HG03342 (cell line): ENCODE measurements around the gene TMEM116.
"Not testable (repeated sequence)": the region's sequence is repeated elsewhere in the genome, so short reads cannot be mapped to it uniquely, and the experiment has no call there.

ENCODE experiments used
- ATAC-seq: cut with Tn5 transposase; IDR thresholded peaks from one replicate; pipeline ENCODE4 v1.9.1; 2021; ENCODE audit warnings: mild to moderate bottlenecking, moderate library complexity; ENCODE audit not compliant: unreplicated experiment

Gene TMEM116

GRCh38 chr12:112012775-112013600 is at the start of gene TMEM116, which contains the start of gene ERP29:
TMEM116 (minus strand) TSS chr12:112013165; CDS start chr12:112005270, 7,895 bp downstream.
ERP29 (plus strand) TSS chr12:112013426; CDS start chr12:112013466, 40 bp downstream.
- peak; percentile 66 for ATAC-seq

- no peak for ATAC-seq
Measured at GRCh38 chr12:112061137-112061536, 48.2 kb upstream of the TMEM116 start.

DNA sequence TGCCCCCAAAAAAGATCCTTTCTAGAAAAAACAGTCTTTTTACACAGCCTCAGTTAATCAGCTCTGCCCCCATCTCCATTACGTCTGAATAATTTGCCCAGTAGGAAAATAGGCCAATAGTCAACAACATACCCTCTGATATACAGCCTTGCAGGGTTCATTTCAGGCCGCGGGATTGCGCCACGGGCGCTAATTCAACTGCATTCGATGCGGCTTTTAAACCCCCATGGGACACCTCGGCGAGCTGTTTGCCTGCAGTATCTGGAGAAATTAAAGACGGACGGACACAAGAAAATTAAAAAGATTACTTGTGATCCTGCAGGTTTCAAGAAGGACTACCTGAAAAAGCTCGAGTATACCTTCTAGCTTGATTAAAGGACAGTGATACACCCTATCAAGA is 36.4 kb upstream of the TMEM116 start:
- ATAC-seq = no peak

- no peak for ATAC-seq
Measured at GRCh38 chr12:112046003-112046402, 33.0 kb upstream of the TMEM116 start.

GRCh38 chr12:112036614-112037013 is 23.6 kb upstream of the TMEM116 start:
- not testable (repeated sequence) for ATAC-seq

- no peak for ATAC-seq
Measured at GRCh38 chr12:112035219-112035785, 22.3 kb upstream of the TMEM116 start.

DNA sequence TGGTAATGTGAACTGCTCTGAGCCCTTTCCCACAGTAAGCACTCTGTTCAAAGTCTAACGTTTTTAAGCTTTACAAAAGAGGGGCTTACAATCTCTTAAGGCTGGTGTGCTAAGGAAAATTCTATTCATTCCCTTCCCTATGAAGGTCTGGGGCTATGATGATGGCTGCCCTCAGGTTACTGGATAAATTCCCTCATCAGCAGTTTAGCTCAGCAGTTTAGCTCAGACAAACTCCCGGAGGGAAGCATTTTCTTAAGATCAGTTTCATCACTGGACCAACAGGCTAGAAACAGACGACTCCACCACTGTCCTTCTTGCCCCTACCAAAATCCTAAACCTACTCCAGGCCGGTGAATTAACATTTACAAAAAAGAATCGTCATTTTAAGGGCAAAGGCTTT is 19.3 kb upstream of the TMEM116 start:
- no peak for ATAC-seq

GRCh38 chr12:112031472-112031871 is 18.5 kb upstream of the TMEM116 start:
- no peak for ATAC-seq

DNA sequence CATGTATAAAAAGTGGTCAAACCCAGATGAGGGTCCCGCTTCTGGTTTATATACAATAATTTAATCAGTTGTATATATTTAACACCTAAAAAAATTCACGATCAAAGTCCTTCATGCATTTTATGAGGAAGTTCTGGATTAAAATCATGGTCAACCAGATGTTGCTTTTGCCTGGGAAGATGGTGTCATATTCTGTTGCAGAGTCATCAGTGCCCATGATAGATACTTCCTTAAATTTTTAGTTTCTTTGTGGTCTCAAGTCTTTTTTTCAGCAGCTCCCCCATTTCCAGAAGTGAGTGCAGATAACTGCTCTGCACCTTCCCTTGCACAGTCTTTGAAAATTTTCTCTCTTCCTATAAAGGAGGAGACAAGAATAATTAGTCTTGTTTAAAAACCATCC is 16.3 kb upstream of the TMEM116 start:
- ATAC-seq = no peak

GRCh38 chr12:112025808-112026375 is 12.9 kb upstream of the TMEM116 start:
- no peak for ATAC-seq

- ATAC-seq = no peak
Measured at GRCh38 chr12:112023759-112024396, 10.9 kb upstream of the TMEM116 start.

- ATAC-seq = no peak
Measured at GRCh38 chr12:112022241-112023016, 9.5 kb upstream of the TMEM116 start.

GRCh38 chr12:112020947-112021457 is 8.0 kb upstream of the TMEM116 start:
- ATAC-seq = no peak

- no peak for ATAC-seq
Measured at GRCh38 chr12:112018571-112019237, 5.7 kb upstream of the TMEM116 start.

DNA sequence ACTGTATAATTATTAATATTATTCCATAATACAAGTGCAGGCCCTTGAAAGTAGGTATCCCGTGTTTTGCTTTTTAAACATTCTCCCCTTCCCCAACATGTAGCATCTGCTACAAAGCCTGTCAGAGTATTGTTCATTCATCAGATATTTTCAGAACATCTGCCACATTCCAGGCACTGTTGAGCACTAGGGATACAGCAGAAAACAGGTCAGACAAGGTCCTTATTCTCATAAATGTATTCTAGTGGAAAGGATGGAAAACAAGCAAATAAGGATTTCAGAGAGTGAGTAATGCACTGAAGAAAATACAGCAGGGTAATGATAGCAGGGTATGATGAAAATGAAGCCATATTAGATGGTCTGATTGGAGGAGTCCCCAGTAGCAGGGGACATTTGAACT is 4.1 kb upstream of the TMEM116 start:
- ATAC-seq = no peak

DNA sequence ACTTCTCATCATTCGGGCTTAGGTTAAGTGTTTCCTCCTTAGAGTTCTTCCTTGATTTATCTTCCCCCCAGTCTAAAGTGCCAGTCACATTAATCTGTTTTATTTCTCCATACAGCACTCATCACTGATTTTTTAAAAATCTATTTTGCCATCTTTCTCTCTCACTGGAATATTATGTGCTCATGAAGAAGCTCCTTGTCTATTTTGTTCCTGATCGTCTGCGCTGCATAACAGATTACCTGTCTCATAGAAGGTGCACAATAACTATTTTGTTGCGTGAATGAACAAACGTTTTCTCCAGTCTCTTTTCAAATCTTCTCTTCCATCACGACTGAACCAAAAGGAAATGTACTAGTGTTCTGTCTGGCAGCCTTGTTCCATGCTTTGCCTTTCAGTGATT is 3.0 kb upstream of the TMEM116 start:
- no peak for ATAC-seq

GRCh38 chr12:112013601-112014402 is 837 bp upstream of the TMEM116 start:
- ATAC-seq = peak; percentile 26

GRCh38 chr12:112011685-112012084 is 1.3 kb downstream of the TMEM116 start:
- no peak for ATAC-seq
